ENCODE data around the gene BFAR. TPM values are rescaled to one million over a fixed set of nuclear protein-coding genes. Genes with fewer than 3 reads are reported as not detected.

BFAR gene
- total and polyA plus RNA-seq, 2 of the 8 experiments (the other 6 are each of a cell fraction or from before 2014, with no cell fraction given): 56.9 to 78.2 TPM

GRCh38 chr16:14652726-14653125 is 20.0 kb downstream of the BFAR start:
- Histone ChIP-seq H3K9me3 (ENCODE audit: insufficient read depth in 2 of 2, low read depth in 1 of 2, low read length in 1 of 2) (no peaks in the 10 kb centered on the region), H4K5ac (ENCODE audit: insufficient read length, low read depth, low read length) (no peak overlapping the region), H2BK5ac (ENCODE audit: low read depth, low read length) (no peak overlapping the region), H3K27ac (ENCODE audit: low read depth, low read length) (no peak overlapping the region), H3K79me1 (ENCODE audit: low read depth, low read length) (no peaks in the 10 kb centered on the region), H3K9ac (replicated peaks in 1 of 4; ENCODE audit: extremely low read depth in 1 of 4, low read depth in 3 of 4, low read length in 3 of 4) (no peak overlapping the region), H3K18ac (ENCODE audit: extremely low read depth, low read length) (no peak overlapping the region), H2BK120ac (replicated peaks; ENCODE audit: low read depth, low read length) (no peak overlapping the region), H3K27me3 (replicated peaks in 1 of 4; ENCODE audit: control insufficient read depth in 3 of 4, extremely low read depth in 1 of 4, insufficient read depth in 3 of 4, low read length in 3 of 4) (no peaks in the 10 kb centered on the region), H3K4ac (replicated peaks; ENCODE audit: insufficient read length, low read depth, low read length) (no peak overlapping the region), H3K23ac (ENCODE audit: insufficient read length) (no peak overlapping the region), H2BK15ac (ENCODE audit: low read length) (no peak overlapping the region), H3K36me3 (ENCODE audit: control insufficient read depth in 2 of 4, insufficient read depth in 4 of 4, low read length in 3 of 4) (peaks cover 26 to 84% (median 52%) of the 10 kb centered on the region in 4 experiments), H3K14ac (ENCODE audit: insufficient read length) (no peak overlapping the region), H2AFZ (ENCODE audit: low read length) (no peak overlapping the region), H2BK12ac (ENCODE audit: low read depth, low read length) (no peak overlapping the region), H3K4me3 (ENCODE audit: extremely low read depth in 1 of 4, insufficient read depth in 2 of 4, low read depth in 3 of 4, low read length in 4 of 4) (no peak overlapping the region), H3K4me1 (replicated peaks in 1 of 4; ENCODE audit: control insufficient read depth in 3 of 4, insufficient read depth in 4 of 4, low read length in 3 of 4) (no peaks in the 10 kb centered on the region), H3K4me2 (ENCODE audit: insufficient read depth in 1 of 2, low read depth in 2 of 2, low read length in 2 of 2) (no peak overlapping the region), H3K79me2 (ENCODE audit: control insufficient read depth in 1 of 2, insufficient read depth in 2 of 2, low read length in 2 of 2) (no peaks in the 10 kb centered on the region), H3K23me2 (ENCODE audit: low read depth, low read length) (no peaks in the 10 kb centered on the region), H4K20me1 (replicated peaks in 1 of 2; ENCODE audit: control insufficient read depth in 1 of 2, insufficient read depth in 2 of 2, low read length in 2 of 2) (no peaks in the 10 kb centered on the region), H2BK20ac (ENCODE audit: low read length) (no peak overlapping the region), H4K8ac (ENCODE audit: extremely low read depth, insufficient read depth, low read length) (no peak overlapping the region), H4K91ac (replicated peaks; ENCODE audit: insufficient read length, low read length) (no peak overlapping the region), H3K56ac (replicated peaks; ENCODE audit: insufficient read length, low read depth, low read length) (no peak overlapping the region), H2AK5ac (ENCODE audit: low read depth, low read length) (no peak overlapping the region)
- no peak for DNase-seq (ENCODE audit: low read depth in 1 of 2, low spot score in 2 of 2)
- 92% methylated on average over 2 of the region's 2 CpGs; no CpG with 5 or more reads in 1 of the 2 experiments for WGBS, 2 experiments (ENCODE audit: extremely low coverage in 1 of 2, insufficient coverage in 1 of 2, insufficient read length in 1 of 2, insufficient replicate concordance in 2 of 2, low coverage in 1 of 2, low lambda C conversion rate in 2 of 2, missing lambda C conversion rate in 1 of 2)
- ChIA-PET CTCF (ENCODE audit: partially characterized antibody) (no interaction called here), POLR2A (ENCODE audit: partially characterized antibody) (interaction anchor here (1.1 to 2.1 kb wide), 2 partner anchors 10 to 13 kb away, joined by 5 to 6 read pairs; no protein-coding TSS in a partner anchor)
- no peak for FAIRE-seq
- TF ChIP-seq ZNF274 (IDR thresholded peaks at IDR 0.05; ENCODE audit: borderline replicate concordance, extremely low read depth, low read length): no peak
